A549 treated with AZD2906 at 1 μM for 4 hours (cell line): ENCODE measurements around the gene LRRC2. TPM values are rescaled to one million over a fixed set of nuclear protein-coding genes. Genes with fewer than 3 reads are reported as not detected.

Experiments used
- total RNA-seq: library from RNA; stranded (reverse); fragments of 200-300 nt; extraction: Qiagen RNA extraction; gene quantifications from 5 replicates; pipeline ENCODE4 v1.2.3, GENCODE V29; 2022

LRRC2 gene
- not detected in 5 replicates for total RNA-seq

GRCh38 chr3:46566040-46566641 is at the start of gene LRRC2:
Gene LRRC2 (minus strand): TSS chr3:46566302. CDS start chr3:46551591, 14,711 bp downstream.

GRCh38 chr3:46612324-46612723 is 46.2 kb upstream of the LRRC2 start, which contains the start of gene FAM240A:
Gene FAM240A (plus strand): TSS chr3:46612525. CDS start chr3:46612684, 159 bp downstream.

GRCh38 chr3:46497556-46498265 is 68.4 kb downstream of the LRRC2 start, which contains the start of gene RTP3:
Gene RTP3 (plus strand): TSS chr3:46497976. CDS start chr3:46498063, 87 bp downstream.

Other genes starting within 250 kb of the LRRC2 start
- gene CCR2, start 212.2 kb downstream of the LRRC2 start, total RNA-seq, result not detected in 5 replicates
- gene CCR5, start 195.4 kb downstream of the LRRC2 start, total RNA-seq, result not detected in 5 replicates
- 0.06 to 0.11 TPM (median 0.07 TPM) in 3 of 5 replicates, not detected in the others for gene CCRL2, start 159.0 kb downstream of the LRRC2 start, total RNA-seq
- gene LTF, start 101.4 kb downstream of the LRRC2 start, total RNA-seq, result not detected in 5 replicates
- not detected in 5 replicates for gene RTP3, start 68.3 kb downstream of the LRRC2 start, total RNA-seq
- not detected in 5 replicates for gene FAM240A, start 46.2 kb upstream of the LRRC2 start, total RNA-seq
- gene ALS2CL, start 127.4 kb upstream of the LRRC2 start, total RNA-seq, result 5.1 to 8.7 TPM (median 7.0 TPM) in 5 replicates
- 0.07 to 0.17 TPM (median 0.12 TPM) in 5 replicates for gene TMIE, start 135.1 kb upstream of the LRRC2 start, total RNA-seq
- gene PRSS50, start 151.6 kb upstream of the LRRC2 start, total RNA-seq, result not detected in 5 replicates